ENCODE data around the gene DGLUCY. TPM values are rescaled to one million over a fixed set of nuclear protein-coding genes. Genes with fewer than 3 reads are reported as not detected.
"Not testable (repeated sequence)": the region's sequence is repeated elsewhere in the genome, so short reads cannot be mapped to it uniquely, and the experiment has no call there.

DGLUCY gene
- total RNA-seq, 1 donor from 2014 or later: 29.0 TPM

GRCh38 chr14:91205459-91205858 is 91.6 kb downstream of the DGLUCY start:
- DNase-seq (ENCODE audit: low read depth in 2 of 2): no peak

GRCh38 chr14:91207008-91207407 is 93.1 kb downstream of the DGLUCY start:
- DNase-seq (ENCODE audit: low read depth in 2 of 2): peak in 1 of 2 donors; percentile 22

- no peak for DNase-seq (ENCODE audit: low read depth in 2 of 2)
These were observed 97.1 kb downstream of the DGLUCY start for GRCh38 chr14:91211017-91211416.

- no peak for DNase-seq (ENCODE audit: low read depth in 2 of 2)
These were observed 100.4 kb downstream of the DGLUCY start for GRCh38 chr14:91214306-91214705.

GRCh38 chr14:91215381-91215780 is 101.5 kb downstream of the DGLUCY start:
- no peak for DNase-seq (ENCODE audit: low read depth in 2 of 2)

GRCh38 chr14:91216731-91217226 is 102.9 kb downstream of the DGLUCY start:
- no peak for DNase-seq (ENCODE audit: low read depth in 2 of 2)

GRCh38 chr14:91218014-91218413 is 104.1 kb downstream of the DGLUCY start:
- peak in 1 of 2 donors; percentile 92 for DNase-seq (ENCODE audit: low read depth in 2 of 2)

GRCh38 chr14:91219517-91220389 is 105.9 kb downstream of the DGLUCY start:
- no peak for DNase-seq (ENCODE audit: low read depth in 2 of 2)

- peak in 1 of 2 donors; percentile 37 for DNase-seq (ENCODE audit: low read depth in 2 of 2)
These were observed 106.7 kb downstream of the DGLUCY start for GRCh38 chr14:91220581-91221000.

GRCh38 chr14:91221270-91221669 is 107.4 kb downstream of the DGLUCY start:
- no peak for DNase-seq (ENCODE audit: low read depth in 2 of 2)

- DNase-seq (ENCODE audit: low read depth in 2 of 2): no peak
These were observed 109.3 kb downstream of the DGLUCY start for GRCh38 chr14:91223028-91223783.

GRCh38 chr14:91225025-91225424 is 111.2 kb downstream of the DGLUCY start:
- no peak for DNase-seq (ENCODE audit: low read depth in 2 of 2)

GRCh38 chr14:91226360-91226759 is 112.5 kb downstream of the DGLUCY start:
- not testable (repeated sequence) for DNase-seq (ENCODE audit: low read depth in 2 of 2)

GRCh38 chr14:91227183-91227628 is 113.3 kb downstream of the DGLUCY start:
- no peak for DNase-seq (ENCODE audit: low read depth in 2 of 2)

GRCh38 chr14:91228112-91229004 is 114.5 kb downstream of the DGLUCY start:
- peak; percentile 50 to 74 for DNase-seq (ENCODE audit: low read depth in 2 of 2)

- no peak for DNase-seq (ENCODE audit: low read depth in 2 of 2)
These were observed 115.1 kb downstream of the DGLUCY start for GRCh38 chr14:91229005-91229382.

- DNase-seq (ENCODE audit: low read depth in 2 of 2): peak in 1 of 2 donors; percentile 53
These were observed 115.9 kb downstream of the DGLUCY start for GRCh38 chr14:91229743-91230200.

GRCh38 chr14:91230397-91231035 is 116.6 kb downstream of the DGLUCY start:
- no peak for DNase-seq (ENCODE audit: low read depth in 2 of 2)

- no peak for DNase-seq (ENCODE audit: low read depth in 2 of 2)
These were observed 117.6 kb downstream of the DGLUCY start for GRCh38 chr14:91231446-91231845.

- DNase-seq (ENCODE audit: low read depth in 2 of 2): no peak
These were observed 118.2 kb downstream of the DGLUCY start for GRCh38 chr14:91232052-91232451.

- no peak for DNase-seq (ENCODE audit: low read depth in 2 of 2)
These were observed 118.7 kb downstream of the DGLUCY start for GRCh38 chr14:91232603-91233002.

Data from lung microvascular endothelial cell (primary cell).